HepG2 (cell line): ENCODE data around the gene MICOS13. TPM values are rescaled to one million over a fixed set of nuclear protein-coding genes. Genes with fewer than 3 reads are reported as not detected.

Experiments
- BCL6 ChIP-seq: IDR thresholded peaks from 2 replicates; pipeline ENCODE4 v1.6.1; 2016; ENCODE audit warnings: missing genetic modification reagents, missing compliant biosample characterization
- CENPT ChIP-seq: sonication (generic); formaldehyde crosslinking; IDR thresholded peaks from 2 replicates; pipeline ENCODE4 v1.8.0; 2022; ENCODE audit warnings: low read depth, mild to moderate bottlenecking, moderate library complexity, missing genetic modification reagents
- CREB1 ChIP-seq, 2 experiments: fragments of 450-650 bp in 1 of 2; IDR thresholded peaks; 2 replicates each; pipeline ENCODE4 v1.6.1; 2016 to 2017; ENCODE audit warnings: control low read depth in 1 of 2, mild to moderate bottlenecking in 1 of 2, missing compliant biosample characterization in 1 of 2, missing genetic modification characterization in 1 of 2
- DMAP1 ChIP-seq: IDR thresholded peaks from 2 replicates; pipeline ENCODE4 v1.6.1; 2016
- HNRNPUL1 ChIP-seq: fragments of 200-400 bp; formaldehyde crosslinking; IDR thresholded peaks from 2 replicates; pipeline ENCODE4 v1.6.1; 2017; ENCODE audit warnings: low read depth, mild to moderate bottlenecking, low read length, moderate library complexity
- KAT8 ChIP-seq: IDR thresholded peaks from 2 replicates; pipeline ENCODE4 v1.6.1; 2016; ENCODE audit warnings: missing genetic modification reagents, missing compliant biosample characterization
- NPAS2 ChIP-seq: sonication (generic); formaldehyde crosslinking; IDR thresholded peaks from 2 replicates; pipeline ENCODE4 v1.8.0; 2022; ENCODE audit warnings: mild to moderate bottlenecking, missing genetic modification reagents, borderline replicate concordance
- NR3C1 ChIP-seq: sonication (generic); formaldehyde crosslinking; IDR thresholded peaks from 2 replicates; pipeline ENCODE4 v1.4.0; 2020; ENCODE audit warnings: missing genetic modification reagents
- SIN3B ChIP-seq: fragments of 150-350 bp; IDR thresholded peaks from 2 replicates; pipeline ENCODE4 v1.6.1; 2014; ENCODE audit warnings: low read length
- SMC3 ChIP-seq: IDR thresholded peaks from 2 replicates; pipeline ENCODE4 v1.6.1; 2011; ENCODE audit warnings: low read length, improper control_type of control experiment
- SSRP1 ChIP-seq: IDR thresholded peaks from 2 replicates; pipeline ENCODE4 v1.6.1; 2016; ENCODE audit warnings: control low read depth
- ZFP90 ChIP-seq: sonication (generic); formaldehyde crosslinking; IDR thresholded peaks from 2 replicates; pipeline ENCODE4 v1.8.0; 2022; ENCODE audit warnings: missing genetic modification reagents, mild to moderate bottlenecking, inconsistent platforms, borderline replicate concordance
- ZNF333 ChIP-seq: sonication (generic); formaldehyde crosslinking; IDR thresholded peaks from 2 replicates; pipeline ENCODE4 v1.4.0; 2020; ENCODE audit warnings: mild to moderate bottlenecking, missing genetic modification reagents, borderline replicate concordance
- ZNF367 ChIP-seq: sonication (generic); formaldehyde crosslinking; IDR thresholded peaks from 2 replicates; pipeline ENCODE4 v1.4.0; 2020; ENCODE audit warnings: missing genetic modification reagents, borderline replicate concordance
- ZNF530 ChIP-seq: sonication (generic); formaldehyde crosslinking; IDR thresholded peaks from 2 replicates; pipeline ENCODE4 v1.5.0; 2020; ENCODE audit warnings: low read depth, mild to moderate bottlenecking, missing genetic modification reagents
- ZNF552 ChIP-seq: sonication (generic); formaldehyde crosslinking; IDR thresholded peaks from 2 replicates; pipeline ENCODE4 v1.9.0; 2022; ENCODE audit warnings: missing genetic modification reagents, mild to moderate bottlenecking, borderline replicate concordance
- ZNF672 ChIP-seq: sonication (generic); formaldehyde crosslinking; IDR thresholded peaks from 2 replicates; pipeline ENCODE4 v1.8.1; 2022; ENCODE audit warnings: missing genetic modification reagents
- ZNF772 ChIP-seq: sonication (generic); formaldehyde crosslinking; IDR thresholded peaks from 2 replicates; pipeline ENCODE4 v1.5.0; 2020; ENCODE audit warnings: mild to moderate bottlenecking, missing genetic modification reagents
- ZSCAN12 ChIP-seq: sonication (generic); formaldehyde crosslinking; IDR thresholded peaks from 2 replicates; pipeline ENCODE4 v1.9.0; 2021; ENCODE audit warnings: mild to moderate bottlenecking, missing genetic modification reagents
- polyA plus RNA-seq, 8 experiments: library from polyadenylated mRNA; depleted of rRNA in 3 of 8; stranded (reverse) in 7 of 8; unstranded in 1 of 8; fragments of >200 nt; fragmentation: Illumina TruSeq in 4 of 8; extraction: Trizol in 4 of 8; gene quantifications; 2 replicates each; pipeline versions ENCODE4 v1.2.1 to v1.2.3, GENCODE V29; 2011 to 2016; ENCODE audit warnings: low read depth in 4 of 8, missing spikeins in 1 of 8, mixed read lengths in 1 of 8; ENCODE audit not compliant: insufficient read depth in 1 of 8
- total RNA-seq, 5 experiments: library from RNA; depleted of rRNA; stranded (reverse); fragments of >200 nt; fragmentation: Illumina TruSeq; extraction: Trizol; gene quantifications; 2 replicates each; pipeline ENCODE4 v1.2.3, GENCODE V29; 2016; ENCODE audit warnings: low read depth in 1 of 5
- TF ChIP-seq, protein P1 (sequence below): fragments of 450-650 bp; IDR thresholded peaks from 2 replicates; pipeline ENCODE4 v1.6.1; 2017
- TF ChIP-seq, protein P2 (sequence below): sonication (generic); formaldehyde crosslinking; IDR thresholded peaks from 2 replicates; pipeline ENCODE4 v1.5.0; 2020; ENCODE audit warnings: missing genetic modification reagents, mild to moderate bottlenecking, borderline replicate concordance
- TF ChIP-seq, protein P3 (sequence below), 2 experiments: IDR thresholded peaks; 2 replicates each; pipeline ENCODE4 v1.6.1; 2011 to 2012; ENCODE audit warnings: low read length in 2 of 2, borderline replicate concordance in 1 of 2, low read depth in 1 of 2, mild to moderate bottlenecking in 1 of 2, moderate library complexity in 1 of 2
- TF ChIP-seq, protein P4 (sequence below): sonication (generic); formaldehyde crosslinking; IDR thresholded peaks from 2 replicates; pipeline ENCODE4 v1.8.0; 2022; ENCODE audit warnings: mild to moderate bottlenecking, missing genetic modification reagents, moderate library complexity

The MICOS13 gene
- total and polyA plus RNA-seq, 2 of the 13 experiments (the other 11 are each of a cell fraction or from before 2014, with no cell fraction given) = 28.8 to 35.4 TPM

DNA sequence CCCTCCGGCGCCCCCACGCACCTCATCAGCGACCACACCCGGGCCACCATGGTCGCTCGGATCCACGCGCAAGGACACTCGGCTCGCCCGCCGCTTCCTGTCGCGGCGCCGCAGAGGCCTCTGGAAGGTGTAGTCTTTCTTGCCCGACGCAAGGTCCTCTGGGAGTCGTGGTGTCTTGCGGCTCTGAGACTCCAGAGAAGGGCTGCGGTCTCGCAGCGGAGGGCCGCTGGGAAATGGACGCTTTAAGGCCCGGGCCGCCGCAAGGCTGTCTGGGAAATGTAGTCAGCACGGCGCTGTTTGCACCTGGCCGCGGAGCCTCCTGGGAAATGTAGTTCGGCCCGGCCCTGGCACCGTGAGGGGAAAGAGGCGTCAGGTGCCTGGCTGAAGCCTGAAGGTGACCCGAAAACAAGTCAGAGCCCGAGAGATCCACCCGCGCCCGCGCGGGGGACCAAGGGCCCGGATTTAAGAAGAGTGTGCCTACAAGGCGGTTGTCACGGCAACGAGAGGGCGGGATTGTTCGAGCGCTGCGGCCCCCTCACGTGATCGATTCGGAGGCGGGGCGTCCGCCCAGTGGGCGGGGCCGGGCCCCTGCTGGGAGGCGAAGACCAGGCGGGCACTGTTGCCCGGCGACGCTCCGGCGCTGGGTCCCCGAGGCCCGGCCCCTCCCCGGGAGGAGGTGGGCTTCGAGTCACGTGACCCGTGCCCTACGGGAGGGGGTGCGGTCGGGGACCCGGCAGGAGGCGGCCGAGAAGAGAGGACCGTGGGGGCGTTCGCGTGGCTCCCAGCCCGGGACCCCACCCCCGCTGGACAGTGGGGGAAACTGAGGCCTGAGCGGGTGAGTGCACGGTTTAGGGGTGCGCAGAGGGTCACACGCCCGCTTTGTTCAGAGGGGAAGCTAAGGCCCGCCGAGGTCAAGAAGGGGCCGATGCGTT is at the start of gene MICOS13, which contains the start of gene HSD11B1L (continued):
- TF ChIP-seq, protein P1, sequence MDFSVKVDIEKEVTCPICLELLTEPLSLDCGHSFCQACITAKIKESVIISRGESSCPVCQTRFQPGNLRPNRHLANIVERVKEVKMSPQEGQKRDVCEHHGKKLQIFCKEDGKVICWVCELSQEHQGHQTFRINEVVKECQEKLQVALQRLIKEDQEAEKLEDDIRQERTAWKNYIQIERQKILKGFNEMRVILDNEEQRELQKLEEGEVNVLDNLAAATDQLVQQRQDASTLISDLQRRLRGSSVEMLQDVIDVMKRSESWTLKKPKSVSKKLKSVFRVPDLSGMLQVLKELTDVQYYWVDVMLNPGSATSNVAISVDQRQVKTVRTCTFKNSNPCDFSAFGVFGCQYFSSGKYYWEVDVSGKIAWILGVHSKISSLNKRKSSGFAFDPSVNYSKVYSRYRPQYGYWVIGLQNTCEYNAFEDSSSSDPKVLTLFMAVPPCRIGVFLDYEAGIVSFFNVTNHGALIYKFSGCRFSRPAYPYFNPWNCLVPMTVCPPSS = no peak
- no peak for TF ChIP-seq SIN3B
- no peak for TF ChIP-seq NPAS2
- TF ChIP-seq ZNF772 (CRISPR knock-in tag) = peak; percentile 40
- TF ChIP-seq CENPT (CRISPR knock-in tag) = no peak
- TF ChIP-seq ZNF333 (CRISPR knock-in tag) = no peak
- TF ChIP-seq, protein P2, sequence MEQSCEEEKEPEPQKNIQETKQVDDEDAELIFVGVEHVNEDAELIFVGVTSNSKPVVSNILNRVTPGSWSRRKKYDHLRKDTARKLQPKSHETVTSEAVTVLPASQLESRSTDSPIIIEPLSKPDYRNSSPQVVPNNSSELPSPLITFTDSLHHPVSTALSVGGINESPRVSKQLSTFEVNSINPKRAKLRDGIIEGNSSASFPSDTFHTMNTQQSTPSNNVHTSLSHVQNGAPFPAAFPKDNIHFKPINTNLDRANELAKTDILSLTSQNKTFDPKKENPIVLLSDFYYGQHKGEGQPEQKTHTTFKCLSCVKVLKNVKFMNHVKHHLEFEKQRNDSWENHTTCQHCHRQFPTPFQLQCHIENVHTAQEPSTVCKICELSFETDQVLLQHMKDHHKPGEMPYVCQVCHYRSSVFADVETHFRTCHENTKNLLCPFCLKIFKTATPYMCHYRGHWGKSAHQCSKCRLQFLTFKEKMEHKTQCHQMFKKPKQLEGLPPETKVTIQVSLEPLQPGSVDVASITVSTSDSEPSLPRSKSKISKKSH (CRISPR knock-in tag) = no peak
- peak; percentile 75 for TF ChIP-seq KAT8
- no peak for TF ChIP-seq SSRP1 (CRISPR knock-in tag)
- TF ChIP-seq ZFP90 (CRISPR knock-in tag) = 0 out of 2 replicates have a peak, but pooled peaks have one; percentile 72
- no peak for TF ChIP-seq ZNF672 (CRISPR knock-in tag)
- TF ChIP-seq ZNF530 (CRISPR knock-in tag) = no peak
- peak; percentile 69 for TF ChIP-seq CREB1 (IDR thresholded peaks at IDR 0.05)
- peak; percentile 93 for TF ChIP-seq CREB1 (CRISPR knock-in tag; IDR thresholded peaks at IDR 0.05)
- no peak; the same call in 1 of the 2 replicates for TF ChIP-seq BCL6 (CRISPR knock-in tag)
- TF ChIP-seq, protein P3, sequence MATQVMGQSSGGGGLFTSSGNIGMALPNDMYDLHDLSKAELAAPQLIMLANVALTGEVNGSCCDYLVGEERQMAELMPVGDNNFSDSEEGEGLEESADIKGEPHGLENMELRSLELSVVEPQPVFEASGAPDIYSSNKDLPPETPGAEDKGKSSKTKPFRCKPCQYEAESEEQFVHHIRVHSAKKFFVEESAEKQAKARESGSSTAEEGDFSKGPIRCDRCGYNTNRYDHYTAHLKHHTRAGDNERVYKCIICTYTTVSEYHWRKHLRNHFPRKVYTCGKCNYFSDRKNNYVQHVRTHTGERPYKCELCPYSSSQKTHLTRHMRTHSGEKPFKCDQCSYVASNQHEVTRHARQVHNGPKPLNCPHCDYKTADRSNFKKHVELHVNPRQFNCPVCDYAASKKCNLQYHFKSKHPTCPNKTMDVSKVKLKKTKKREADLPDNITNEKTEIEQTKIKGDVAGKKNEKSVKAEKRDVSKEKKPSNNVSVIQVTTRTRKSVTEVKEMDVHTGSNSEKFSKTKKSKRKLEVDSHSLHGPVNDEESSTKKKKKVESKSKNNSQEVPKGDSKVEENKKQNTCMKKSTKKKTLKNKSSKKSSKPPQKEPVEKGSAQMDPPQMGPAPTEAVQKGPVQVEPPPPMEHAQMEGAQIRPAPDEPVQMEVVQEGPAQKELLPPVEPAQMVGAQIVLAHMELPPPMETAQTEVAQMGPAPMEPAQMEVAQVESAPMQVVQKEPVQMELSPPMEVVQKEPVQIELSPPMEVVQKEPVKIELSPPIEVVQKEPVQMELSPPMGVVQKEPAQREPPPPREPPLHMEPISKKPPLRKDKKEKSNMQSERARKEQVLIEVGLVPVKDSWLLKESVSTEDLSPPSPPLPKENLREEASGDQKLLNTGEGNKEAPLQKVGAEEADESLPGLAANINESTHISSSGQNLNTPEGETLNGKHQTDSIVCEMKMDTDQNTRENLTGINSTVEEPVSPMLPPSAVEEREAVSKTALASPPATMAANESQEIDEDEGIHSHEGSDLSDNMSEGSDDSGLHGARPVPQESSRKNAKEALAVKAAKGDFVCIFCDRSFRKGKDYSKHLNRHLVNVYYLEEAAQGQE (IDR thresholded peaks at IDR 0.05; ENCODE audit: borderline replicate concordance in 1 of 2, low read depth in 1 of 2, low read length in 2 of 2) = no peak
- peak; percentile 72 for TF ChIP-seq DMAP1 (CRISPR knock-in tag)
- TF ChIP-seq ZSCAN12 (CRISPR knock-in tag) = peak; percentile 77; the same call in 1 of the 2 replicates
- peak; percentile 40; the same call in 1 of the 2 replicates for TF ChIP-seq ZNF552 (CRISPR knock-in tag)
- TF ChIP-seq SMC3 = no peak
- no peak for TF ChIP-seq ZNF367
- TF ChIP-seq NR3C1 (CRISPR knock-in tag) = no peak
- TF ChIP-seq HNRNPUL1 = no peak
- TF ChIP-seq, protein P4, sequence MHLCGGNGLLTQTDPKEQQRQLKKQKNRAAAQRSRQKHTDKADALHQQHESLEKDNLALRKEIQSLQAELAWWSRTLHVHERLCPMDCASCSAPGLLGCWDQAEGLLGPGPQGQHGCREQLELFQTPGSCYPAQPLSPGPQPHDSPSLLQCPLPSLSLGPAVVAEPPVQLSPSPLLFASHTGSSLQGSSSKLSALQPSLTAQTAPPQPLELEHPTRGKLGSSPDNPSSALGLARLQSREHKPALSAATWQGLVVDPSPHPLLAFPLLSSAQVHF = no peak
